NCI-H2227 (cell line): ENCODE results near the gene NLGN3.
A peak's percentile ranks its signal among the peaks of the same experiment; 100 is the strongest.
"Not testable (repeated sequence)": the region's sequence is repeated elsewhere in the genome, so short reads cannot be mapped to it uniquely, and the experiment has no call there.

Experiments
- DNase-seq: peaks from one replicate; lab custom pipeline; 2025; ENCODE audit not compliant: unreplicated experiment; lab: John Stamatoyannopoulos, UW

Gene NLGN3

GRCh38 chrX:71169586-71169985, 24.9 kb downstream of the NLGN3 start:
- no peak for DNase-seq

GRCh38 chrX:71170660-71171059, 26.0 kb downstream of the NLGN3 start:
- no peak for DNase-seq

- no peak for DNase-seq
Measured at GRCh38 chrX:71171110-71171801, 26.6 kb downstream of the NLGN3 start.

- no peak for DNase-seq
Measured at GRCh38 chrX:71173440-71173839, 28.8 kb downstream of the NLGN3 start.

GRCh38 chrX:71174795-71175194, 30.2 kb downstream of the NLGN3 start:
- no peak for DNase-seq

GRCh38 chrX:71175531-71175930, 30.9 kb downstream of the NLGN3 start:
- no peak for DNase-seq

GRCh38 chrX:71177327-71177726, 32.7 kb downstream of the NLGN3 start:
- DNase-seq: no peak

GRCh38 chrX:71178908-71179307, 34.3 kb downstream of the NLGN3 start:
- peak; percentile 85 for DNase-seq

GRCh38 chrX:71180579-71181265, 36.1 kb downstream of the NLGN3 start:
- DNase-seq: not testable (repeated sequence)

GRCh38 chrX:71181558-71181909, 36.9 kb downstream of the NLGN3 start:
- DNase-seq: peak; percentile 82

- peak; percentile 99 for DNase-seq
Measured at GRCh38 chrX:71181910-71182799, 37.5 kb downstream of the NLGN3 start.

GRCh38 chrX:71182871-71183270, 38.2 kb downstream of the NLGN3 start:
- DNase-seq: no peak

- DNase-seq: no peak
Measured at GRCh38 chrX:71183341-71183740, 38.7 kb downstream of the NLGN3 start.

GRCh38 chrX:71184092-71184491, 39.5 kb downstream of the NLGN3 start:
- DNase-seq: no peak

GRCh38 chrX:71184803-71185495, 40.3 kb downstream of the NLGN3 start:
- no peak for DNase-seq

GRCh38 chrX:71191248-71191647, 46.6 kb downstream of the NLGN3 start:
- no peak for DNase-seq

- DNase-seq: no peak
Measured at GRCh38 chrX:71195964-71196649, 51.5 kb downstream of the NLGN3 start.

GRCh38 chrX:71198066-71198465, 53.4 kb downstream of the NLGN3 start:
- DNase-seq: no peak

- no peak for DNase-seq
Measured at GRCh38 chrX:71199252-71200008, 54.8 kb downstream of the NLGN3 start.

GRCh38 chrX:71210816-71211215, 66.2 kb downstream of the NLGN3 start:
- no peak for DNase-seq
